ENCODE data around the gene USH1C.

USH1C gene

DNA sequence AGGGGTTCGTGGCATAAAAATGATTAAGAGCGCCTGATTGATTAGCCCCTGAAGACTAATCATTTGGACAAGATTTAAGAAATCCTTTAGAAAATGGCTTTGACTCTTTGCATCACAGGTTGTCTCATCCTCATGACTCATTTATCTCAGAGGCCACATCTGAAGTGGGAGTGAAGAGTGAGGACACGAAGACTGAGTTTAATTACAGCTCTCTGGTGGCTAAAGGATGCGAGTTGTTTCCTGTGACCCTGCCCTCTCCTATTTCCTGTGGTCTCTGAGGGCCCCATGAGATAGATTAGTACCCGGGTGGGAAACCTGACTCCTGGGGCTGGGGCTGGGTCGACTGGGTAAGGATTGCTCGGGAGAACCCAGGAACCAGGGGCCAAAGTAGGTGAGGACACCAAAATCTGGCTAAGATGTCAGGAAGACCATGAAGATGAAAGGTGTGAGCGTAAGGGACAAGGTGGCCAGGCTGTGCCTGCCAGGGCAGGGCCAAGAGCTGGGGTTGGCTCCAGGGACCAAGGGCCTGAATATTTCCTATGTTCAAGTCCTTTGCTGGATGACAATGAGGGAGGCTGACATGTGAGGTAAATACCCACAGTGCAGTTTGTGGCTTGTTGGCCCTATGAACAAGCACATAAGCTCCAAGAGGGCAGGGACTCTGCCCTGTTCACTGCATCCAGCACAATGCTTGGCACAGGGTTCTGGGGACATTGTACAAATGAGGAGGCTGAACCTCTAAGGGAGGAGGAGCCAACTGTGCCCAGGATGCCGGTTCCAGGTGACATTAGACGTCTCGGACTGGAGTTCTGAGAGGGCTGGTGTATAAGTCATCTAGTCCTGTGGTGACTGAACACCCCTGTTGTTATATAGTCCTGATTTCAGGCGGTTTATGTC is 6.5 kb upstream of the USH1C start:
- TF ChIP-seq CTCF (IDR thresholded peaks at IDR 0.05; ENCODE audit: borderline replicate concordance, control extremely low read depth, extremely low read depth, insufficient read depth, missing control alignments), result no peak
- DNase-seq (ENCODE audit: low spot score), result no peak
- in situ Hi-C loops (cut with MboI; ENCODE audit: low sequenced_read_pairs, unreplicated experiment), result no loop called here

GRCh38 chr11:17548444-17548843 is 4.2 kb upstream of the USH1C start:
- in situ Hi-C loops (cut with MboI; ENCODE audit: low sequenced_read_pairs, unreplicated experiment), result no loop called here
- TF ChIP-seq CTCF (IDR thresholded peaks at IDR 0.05; ENCODE audit: borderline replicate concordance, control extremely low read depth, extremely low read depth, insufficient read depth, missing control alignments), result no peak
- no peak for DNase-seq (ENCODE audit: low spot score)

GRCh38 chr11:17547932-17548331 is 3.7 kb upstream of the USH1C start:
- in situ Hi-C loops (cut with MboI; ENCODE audit: low sequenced_read_pairs, unreplicated experiment), result no loop called here
- no peak for TF ChIP-seq CTCF (IDR thresholded peaks at IDR 0.05; ENCODE audit: borderline replicate concordance, control extremely low read depth, extremely low read depth, insufficient read depth, missing control alignments)
- no peak for DNase-seq (ENCODE audit: low spot score)

GRCh38 chr11:17547051-17547577 is 2.9 kb upstream of the USH1C start, which contains the start of gene OTOG:
Gene OTOG (plus strand): TSS chr11:17547259. CDS start chr11:17547373, 114 bp downstream.
- in situ Hi-C loops (cut with MboI; ENCODE audit: low sequenced_read_pairs, unreplicated experiment), result no loop called here
- DNase-seq (ENCODE audit: low spot score), result no peak
- TF ChIP-seq CTCF (IDR thresholded peaks at IDR 0.05; ENCODE audit: borderline replicate concordance, control extremely low read depth, extremely low read depth, insufficient read depth, missing control alignments), result no peak

DNA sequence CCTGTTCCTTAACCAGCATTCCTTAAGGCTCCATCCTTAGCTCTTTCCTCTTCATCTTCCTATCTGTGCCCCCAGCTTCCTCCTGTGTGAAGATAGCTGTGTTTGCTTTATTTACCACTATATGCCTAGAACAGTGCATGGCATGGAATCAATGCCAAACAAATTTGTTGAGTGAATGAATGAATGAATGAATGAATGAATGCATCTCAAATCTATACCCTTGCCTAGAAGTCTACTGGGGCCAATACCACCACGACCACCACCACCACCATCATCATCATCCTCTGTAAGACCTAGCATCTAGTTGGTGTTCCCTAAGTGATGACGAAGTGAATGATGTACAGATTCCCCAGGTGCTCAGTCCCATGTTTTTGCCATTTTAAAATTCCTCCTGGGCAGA is 2.0 kb upstream of the USH1C start:
- in situ Hi-C loops (cut with MboI; ENCODE audit: low sequenced_read_pairs, unreplicated experiment), result no loop called here
- no peak for TF ChIP-seq CTCF (IDR thresholded peaks at IDR 0.05; ENCODE audit: borderline replicate concordance, control extremely low read depth, extremely low read depth, insufficient read depth, missing control alignments)

GRCh38 chr11:17543574-17544180 is 539 bp downstream of the USH1C start:
- no peak for DNase-seq (ENCODE audit: low spot score)
- no peak for TF ChIP-seq CTCF (IDR thresholded peaks at IDR 0.05; ENCODE audit: borderline replicate concordance, control extremely low read depth, extremely low read depth, insufficient read depth, missing control alignments)
- in situ Hi-C loops (cut with MboI; ENCODE audit: low sequenced_read_pairs, unreplicated experiment), result no loop called here

More for the DNA sequence above, 2.0 kb upstream of the USH1C start:
- no peak for DNase-seq (ENCODE audit: low spot score)
